Activated CD8-positive, alpha-beta T cell treated with anti-CD3 and anti-CD28 coated beads, Interleukin-2, amount 10 ng/mL, durations not matched to agents 7 days and 5 days (primary cell): Measurements from ENCODE around the gene VPREB3. TPM values are rescaled to one million over a fixed set of nuclear protein-coding genes. Genes with fewer than 3 reads are reported as not detected.

Experiments
- ATAC-seq: fragments of 150-1000 bp; cut with Tn5 transposase; one replicate; pipeline ENCODE4 v1.10.0; 2021; ENCODE audit warnings: moderate library complexity
- CTCF ChIA-PET: fragments of 350-600 bp; sonication (Branson Sonifier 250); formaldehyde crosslinking; loops from one replicate; lab custom pipeline; 2021; ENCODE audit warnings: antibody characterized with exemption; lab: Charles Lee
- POLR2A ChIA-PET: fragments of 350-600 bp; sonication (Branson Sonifier 250); formaldehyde crosslinking; loops from one replicate; lab custom pipeline; 2021; ENCODE audit warnings: antibody characterized with exemption; lab: Charles Lee
- DNase-seq: peaks from one replicate; pipeline ENCODE4 v3.0.0-alpha.2; 2020
- H3K27ac Mint-ChIP-seq: one replicate; pipeline ENCODE4 v1.8.0; 2021; ENCODE audit warnings: mild to moderate bottlenecking, mixed read lengths
- H3K27me3 Mint-ChIP-seq: one replicate; pipeline ENCODE4 v1.8.0; 2021; ENCODE audit warnings: low read depth, mixed read lengths
- H3K36me3 Mint-ChIP-seq: one replicate; pipeline ENCODE4 v1.8.0; 2021; ENCODE audit warnings: low read depth, mixed read lengths
- H3K4me1 Mint-ChIP-seq: one replicate; pipeline ENCODE4 v1.8.0; 2021; ENCODE audit warnings: low read depth, mixed read lengths
- H3K4me3 Mint-ChIP-seq: one replicate; pipeline ENCODE4 v1.8.0; 2021; ENCODE audit warnings: mild to moderate bottlenecking, mixed read lengths
- H3K9me3 Mint-ChIP-seq: one replicate; pipeline ENCODE4 v1.8.0; 2022; ENCODE audit warnings: mixed read lengths; ENCODE audit not compliant: insufficient read depth
- total RNA-seq, 2 experiments: library from RNA; stranded (reverse); gene quantifications; one replicate each; pipeline ENCODE4 v1.2.3, GENCODE V29; 2021

Gene VPREB3
- total RNA-seq, 2 experiments from 2014 or later: not detected

- H3K36me3 Mint-ChIP-seq: peaks cover 97% of the 10 kb centered on the region
- peaks cover 49% of the 10 kb centered on the region for H3K4me1 Mint-ChIP-seq
- ChIA-PET CTCF (interaction anchor here (2.5 kb wide), 1 partner anchor 8 kb away, joined by 9 read pairs; no protein-coding TSS in a partner anchor), POLR2A (interaction anchor here (0.9 to 3.0 kb wide), 2 partner anchors 8 to 209 kb away, joined by 3 to 11 read pairs; no protein-coding TSS in a partner anchor)
- H3K27me3 Mint-ChIP-seq: no peaks in the 10 kb centered on the region
- ATAC-seq (peak; percentile 61), DNase-seq (no peak)
- H3K27ac Mint-ChIP-seq: peak overlapping the region; percentile 58
- no peaks in the 10 kb centered on the region for H3K9me3 Mint-ChIP-seq
- no peak overlapping the region for H3K4me3 Mint-ChIP-seq
Measured at GRCh38 chr22:23704829-23705228, 49.4 kb downstream of the VPREB3 start.

- DNase-seq: no peak
- no peaks in the 10 kb centered on the region for H3K9me3 Mint-ChIP-seq
- no peak for ATAC-seq
- H3K27ac Mint-ChIP-seq: peak overlapping the region; percentile 53
- H3K27me3 Mint-ChIP-seq: no peaks in the 10 kb centered on the region
- POLR2A ChIA-PET: interaction anchor here (0.9 kb wide), 1 partner anchor 210 kb away, joined by 3 read pairs; no protein-coding TSS in a partner anchor
- H3K36me3 Mint-ChIP-seq: peaks cover 97% of the 10 kb centered on the region
- CTCF ChIA-PET: no interaction called here
- no peak overlapping the region for H3K4me3 Mint-ChIP-seq
- peaks cover 49% of the 10 kb centered on the region for H3K4me1 Mint-ChIP-seq
Measured at GRCh38 chr22:23704062-23704461, 50.2 kb downstream of the VPREB3 start.

Other genes starting within 250 kb of the VPREB3 start
- not detected for gene IGLL1, start 174.1 kb downstream of the VPREB3 start, total RNA-seq
- under 1 TPM; 0.21 to 0.29 TPM for gene DRICH1, start 122.1 kb downstream of the VPREB3 start, total RNA-seq
- gene RGL4, start 63.4 kb downstream of the VPREB3 start, total RNA-seq: 10 to 100 TPM; 34.0 to 38.5 TPM
- gene ZNF70, start 3.3 kb downstream of the VPREB3 start, total RNA-seq: 1 to 10 TPM; 2.1 to 2.2 TPM
- 1 to 10 TPM in 1 of 2 experiments, under 1 TPM in 1; 0.81 to 1.4 TPM for gene C22orf15, start 8.6 kb upstream of the VPREB3 start, total RNA-seq
- 100 to 1,000 TPM; 134 to 140 TPM for gene CHCHD10, start 13.5 kb upstream of the VPREB3 start, total RNA-seq
- gene MMP11, start 18.4 kb upstream of the VPREB3 start, total RNA-seq: under 1 TPM; 0.42 to 0.55 TPM
- gene SMARCB1, start 32.5 kb upstream of the VPREB3 start, total RNA-seq: 100 to 1,000 TPM; 112 to 113 TPM
- 1 to 10 TPM; 8.1 to 10.0 TPM for gene DERL3, start 84.6 kb upstream of the VPREB3 start, total RNA-seq
- 1 to 10 TPM; 6.7 to 7.9 TPM for gene SLC2A11, start 103.5 kb upstream of the VPREB3 start, total RNA-seq
- gene MIF, start 140.0 kb upstream of the VPREB3 start, total RNA-seq: 1,000 to 10,000 TPM; 1,002 to 1,009 TPM
- not detected for gene GSTT2B, start 206.8 kb upstream of the VPREB3 start, total RNA-seq
- not detected for gene DDTL, start 212.5 kb upstream of the VPREB3 start, total RNA-seq
- gene DDT, start 220.0 kb upstream of the VPREB3 start, total RNA-seq: 100 to 1,000 TPM; 128 to 136 TPM
- not detected for gene GSTT2, start 225.7 kb upstream of the VPREB3 start, total RNA-seq